A673 (cell line): ENCODE results near the gene GRPR.

ENCODE experiments used
- CTCF ChIP-seq: fragments of 300-800, 200-600 bp; sonication (generic); conservative IDR thresholded peaks from 2 replicates; pipeline ENCODE4 v1.5.1; 2017; ENCODE audit warnings: low read depth, mild to moderate bottlenecking, antibody characterized with exemption, low read length, moderate library complexity, mixed read lengths
- EZH2 ChIP-seq: fragments of 200-600 bp; sonication (generic); IDR thresholded peaks from 2 replicates; pipeline ENCODE4 v1.6.1; 2017; ENCODE audit warnings: borderline replicate concordance, low read depth, mild to moderate bottlenecking, mixed read lengths, antibody characterized with exemption, low read length; ENCODE audit not compliant: poor library complexity, severe bottlenecking

GRCh38 chrX:16112428-16112827 is 10.9 kb upstream of the GRPR start:
- no peak; the same call in 1 of the 2 replicates for TF ChIP-seq CTCF
- no peak for TF ChIP-seq EZH2
